Transverse colon (tissue), 3 donors: ENCODE data around the gene MBD1.

ENCODE experiments used
- CTCF ChIP-seq, 5 experiments: fragments of 200-600 bp in 3 of 5; fragments of 450-650 bp in 2 of 5; sonication (generic) in 3 of 5; IDR thresholded peaks; 1 replicate in 2 of 5; 2 replicates in 3 of 5; pipeline ENCODE4 v1.5.1; 2016 to 2017; ENCODE audit warnings: antibody characterized with exemption in 5 of 5, inconsistent platforms in 3 of 5, mild to moderate bottlenecking in 2 of 5, moderate library complexity in 1 of 5
- POLR2A ChIP-seq: fragments of 450-650 bp; IDR thresholded peaks from one replicate; pipeline ENCODE4 v1.6.1; 2016; ENCODE audit warnings: antibody characterized with exemption, mild to moderate bottlenecking, moderate library complexity

GRCh38 chr18:50330176-50330575, 48.9 kb upstream of the MBD1 start:
- no peak for TF ChIP-seq CTCF (IDR thresholded peaks at IDR 0.05)
- TF ChIP-seq POLR2A: no peak
